ENCODE data around the gene MIA2. TPM values are rescaled to one million over a fixed set of nuclear protein-coding genes. Genes with fewer than 3 reads are reported as not detected.

MIA2 gene
- total RNA-seq, 1 experiment from 2014 or later: 11.8 TPM

DNA sequence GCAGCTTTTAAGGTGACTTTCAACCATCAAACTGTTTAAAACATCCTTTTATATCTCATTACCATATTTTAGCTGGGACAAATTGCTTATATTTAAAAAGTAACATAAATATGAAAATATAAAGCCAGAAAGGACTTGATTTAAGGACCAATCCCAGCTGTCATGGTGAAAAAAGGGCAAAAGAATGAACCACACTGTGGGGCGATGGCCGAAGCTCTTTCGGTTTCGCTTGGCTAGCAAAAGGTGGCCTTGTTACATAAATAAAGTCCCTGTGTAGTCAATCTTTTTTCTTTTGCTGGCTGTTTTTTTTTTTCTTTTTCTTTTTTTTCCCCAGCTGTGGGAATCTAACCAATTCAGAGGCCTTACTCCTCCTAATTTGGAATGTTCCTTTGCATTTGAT lies 147.7 kb downstream of the MIA2 start:
- Histone ChIP-seq H3K27me3 (ENCODE audit: low read length) (no peaks in the 10 kb centered on the region), H3F3A (ENCODE audit: low read length, unreplicated experiment) (no peaks in the 10 kb centered on the region), H3K9me2 (replicated peaks; ENCODE audit: low read length) (no peaks in the 10 kb centered on the region), H3K79me2 (ENCODE audit: low read length) (no peaks in the 10 kb centered on the region), H3K4me3 (ENCODE audit: low read length) (no peak overlapping the region), H3K27ac (ENCODE audit: low read length) (no peak overlapping the region), H3K4me2 (ENCODE audit: low read length) (no peak overlapping the region), H4K20me1 (ENCODE audit: low read length) (no peaks in the 10 kb centered on the region), H3K9me3 (ENCODE audit: low read length) (no peaks in the 10 kb centered on the region), H3K4me1 (ENCODE audit: insufficient read depth, low read length) (peaks cover 9% of the 10 kb centered on the region), H3K9ac (ENCODE audit: low read length) (no peak overlapping the region), H2AFZ (ENCODE audit: low read length) (no peak overlapping the region), H3K36me3 (ENCODE audit: low read depth, low read length) (no peaks in the 10 kb centered on the region)
- BruUV-seq (replicated peaks): no TSS peak
- POLR2A ChIA-PET (ENCODE audit: unreplicated experiment): interaction anchor here (0.6 kb wide), 1 partner anchor 255 kb away, joined by 5 read pairs; no protein-coding TSS in a partner anchor
- intact Hi-C loops (cut with micrococcal nuclease): no loop called here
- CTCF ChIA-PET: no interaction called here
- DNase-seq (no peak), ATAC-seq (no peak)
- TF ChIP-seq, protein P1, sequence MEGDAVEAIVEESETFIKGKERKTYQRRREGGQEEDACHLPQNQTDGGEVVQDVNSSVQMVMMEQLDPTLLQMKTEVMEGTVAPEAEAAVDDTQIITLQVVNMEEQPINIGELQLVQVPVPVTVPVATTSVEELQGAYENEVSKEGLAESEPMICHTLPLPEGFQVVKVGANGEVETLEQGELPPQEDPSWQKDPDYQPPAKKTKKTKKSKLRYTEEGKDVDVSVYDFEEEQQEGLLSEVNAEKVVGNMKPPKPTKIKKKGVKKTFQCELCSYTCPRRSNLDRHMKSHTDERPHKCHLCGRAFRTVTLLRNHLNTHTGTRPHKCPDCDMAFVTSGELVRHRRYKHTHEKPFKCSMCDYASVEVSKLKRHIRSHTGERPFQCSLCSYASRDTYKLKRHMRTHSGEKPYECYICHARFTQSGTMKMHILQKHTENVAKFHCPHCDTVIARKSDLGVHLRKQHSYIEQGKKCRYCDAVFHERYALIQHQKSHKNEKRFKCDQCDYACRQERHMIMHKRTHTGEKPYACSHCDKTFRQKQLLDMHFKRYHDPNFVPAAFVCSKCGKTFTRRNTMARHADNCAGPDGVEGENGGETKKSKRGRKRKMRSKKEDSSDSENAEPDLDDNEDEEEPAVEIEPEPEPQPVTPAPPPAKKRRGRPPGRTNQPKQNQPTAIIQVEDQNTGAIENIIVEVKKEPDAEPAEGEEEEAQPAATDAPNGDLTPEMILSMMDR (conservative IDR thresholded peaks at IDR 0.05; ENCODE audit: low read depth, low read length): no peak
- TF ChIP-seq EZH2 (IDR thresholded peaks at IDR 0.05; ENCODE audit: low read length, unreplicated experiment) (no peak), EZH2phosphoT487 (IDR thresholded peaks at IDR 0.05; ENCODE audit: borderline replicate concordance, low read length) (no peak)

DNA sequence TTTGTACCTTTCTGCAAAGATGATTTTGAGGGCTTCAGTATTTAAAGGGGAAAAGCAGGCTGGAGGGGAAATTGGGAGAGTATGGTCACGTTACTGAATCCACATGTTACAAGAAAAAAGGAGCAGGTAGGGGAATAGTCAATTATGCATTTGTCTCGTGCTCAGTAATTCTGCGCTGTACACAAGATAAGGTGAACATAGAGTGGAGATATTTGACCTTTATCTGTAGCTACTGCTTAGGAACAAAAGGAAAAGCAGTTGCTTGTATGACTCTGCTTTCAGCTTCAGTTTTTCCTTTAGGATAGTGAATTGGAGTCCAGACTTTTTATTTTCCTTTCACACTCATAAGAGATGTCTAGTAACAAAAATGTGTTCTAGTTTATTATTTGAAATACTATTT lies 148.7 kb downstream of the MIA2 start:
- no peak overlapping the region for H3K27ac ChIP-seq (ENCODE audit: low read length)
- no peaks in the 10 kb centered on the region for H3K36me3 ChIP-seq (ENCODE audit: low read depth, low read length)
- H4K20me1 ChIP-seq (ENCODE audit: low read length): no peaks in the 10 kb centered on the region
- no peaks in the 10 kb centered on the region for H3K27me3 ChIP-seq (ENCODE audit: low read length)
- no peaks in the 10 kb centered on the region for H3K9me3 ChIP-seq (ENCODE audit: low read length)
- no peak overlapping the region for H2AFZ ChIP-seq (ENCODE audit: low read length)
- CTCF ChIA-PET: no interaction called here
- ATAC-seq: no peak
- H3K4me2 ChIP-seq (ENCODE audit: low read length): no peak overlapping the region
- H3K4me1 ChIP-seq (ENCODE audit: insufficient read depth, low read length): no peaks in the 10 kb centered on the region
- TF ChIP-seq EZH2phosphoT487 (IDR thresholded peaks at IDR 0.05; ENCODE audit: borderline replicate concordance, low read length): no peak
- TF ChIP-seq EZH2 (IDR thresholded peaks at IDR 0.05; ENCODE audit: low read length, unreplicated experiment): no peak
- TF ChIP-seq, protein P1 (conservative IDR thresholded peaks at IDR 0.05; ENCODE audit: low read depth, low read length): no peak
- H3K9me2 ChIP-seq (replicated peaks; ENCODE audit: low read length): no peaks in the 10 kb centered on the region
- BruUV-seq (replicated peaks): no TSS peak
- H3K9ac ChIP-seq (ENCODE audit: low read length): no peak overlapping the region
- intact Hi-C loops (cut with micrococcal nuclease): no loop called here
- no peak for DNase-seq
- no peaks in the 10 kb centered on the region for H3F3A ChIP-seq (ENCODE audit: low read length, unreplicated experiment)
- H3K4me3 ChIP-seq (ENCODE audit: low read length): no peak overlapping the region
- POLR2A ChIA-PET (ENCODE audit: unreplicated experiment): no interaction called here
- no peaks in the 10 kb centered on the region for H3K79me2 ChIP-seq (ENCODE audit: low read length)

DNA sequence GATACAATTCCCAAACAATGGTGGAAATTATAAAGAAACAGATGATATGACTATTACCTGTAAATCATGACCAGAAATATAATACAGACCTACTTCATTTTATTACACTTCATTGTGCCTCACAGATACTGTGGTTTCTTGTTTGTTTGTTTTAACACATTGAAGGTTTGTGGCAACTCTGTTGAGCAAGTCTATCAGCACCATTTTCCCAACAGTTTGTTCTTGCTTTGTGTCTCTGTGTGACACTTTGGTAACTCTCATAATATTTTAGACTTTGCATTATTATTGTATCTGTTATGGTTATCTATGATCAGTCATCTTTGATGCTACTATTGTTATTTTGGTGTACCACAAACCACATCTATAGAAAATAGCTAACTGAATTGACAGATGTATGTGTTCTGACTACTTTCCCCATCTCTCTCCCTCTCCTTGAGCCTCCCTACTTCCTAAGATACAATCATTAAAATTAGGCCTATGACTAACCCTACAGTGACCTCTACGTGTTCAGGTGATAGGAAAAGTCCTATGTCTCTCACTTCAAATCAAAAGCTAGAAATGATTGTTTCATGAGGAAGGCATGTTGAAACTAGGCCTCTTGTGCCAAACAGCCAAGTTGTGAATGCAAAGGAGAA lies 149.4 kb downstream of the MIA2 start:
- intact Hi-C loops (cut with micrococcal nuclease): no loop called here
- Histone ChIP-seq H2AFZ (ENCODE audit: low read length) (no peak overlapping the region), H3K4me2 (ENCODE audit: low read length) (no peak overlapping the region), H3K9ac (ENCODE audit: low read length) (no peak overlapping the region), H3K4me3 (ENCODE audit: low read length) (no peak overlapping the region), H3K27ac (ENCODE audit: low read length) (no peak overlapping the region), H3F3A (ENCODE audit: low read length, unreplicated experiment) (no peaks in the 10 kb centered on the region), H3K9me2 (replicated peaks; ENCODE audit: low read length) (no peaks in the 10 kb centered on the region), H3K4me1 (ENCODE audit: insufficient read depth, low read length) (no peaks in the 10 kb centered on the region), H3K9me3 (ENCODE audit: low read length) (no peaks in the 10 kb centered on the region), H3K36me3 (ENCODE audit: low read depth, low read length) (no peaks in the 10 kb centered on the region), H4K20me1 (ENCODE audit: low read length) (no peaks in the 10 kb centered on the region), H3K79me2 (ENCODE audit: low read length) (no peaks in the 10 kb centered on the region), H3K27me3 (ENCODE audit: low read length) (no peaks in the 10 kb centered on the region)
- ATAC-seq: no peak
- TF ChIP-seq EZH2phosphoT487 (IDR thresholded peaks at IDR 0.05; ENCODE audit: borderline replicate concordance, low read length) (no peak), EZH2 (IDR thresholded peaks at IDR 0.05; ENCODE audit: low read length, unreplicated experiment) (no peak)
- TF ChIP-seq, protein P1 (conservative IDR thresholded peaks at IDR 0.05; ENCODE audit: low read depth, low read length): no peak
- BruUV-seq (replicated peaks): no TSS peak
- DNase-seq: no peak
- POLR2A ChIA-PET (ENCODE audit: unreplicated experiment): no interaction called here
- CTCF ChIA-PET: no interaction called here

Measured in PC-3 (cell line).